SK-N-SH (cell line): Measurements from ENCODE around the gene PADI4. TPM values are rescaled to one million over a fixed set of nuclear protein-coding genes. Genes with fewer than 3 reads are reported as not detected.

Experiments
- CTCF ChIA-PET: fragments of 300-600, 350-600 bp; formaldehyde crosslinking; extraction: SDS; loops from one replicate; lab custom pipeline; 2021; lab: Yijun Ruan, JAX
- POLR2A ChIA-PET: fragments of 350-600 bp; sonication (Branson Sonifier 250); formaldehyde crosslinking; extraction: SDS; loops from one replicate; lab custom pipeline; 2020; ENCODE audit warnings: antibody characterized with exemption, inconsistent platforms; lab: Yijun Ruan, JAX
- DNase-seq: peaks from one replicate; pipeline ENCODE4 v3.0.0; 2012
- H2AFZ ChIP-seq: fragments of 200-600 bp; sonication (generic); 2 replicates; pipeline ENCODE4 v1.8.1; 2016; ENCODE audit warnings: antibody characterized with exemption, mild to moderate bottlenecking, low read depth
- H3F3A ChIP-seq: fragments of 200-600 bp; sonication (generic); replicated peaks from 2 replicates; pipeline ENCODE3; 2016; ENCODE audit warnings: antibody characterized with exemption, mild to moderate bottlenecking; ENCODE audit not compliant: insufficient read depth
- H3K27ac ChIP-seq, 2 experiments: fragments of 200-500 bp in 1 of 2; fragments of 200-600 bp in 1 of 2; sonication (Bioruptor generic) in 1 of 2; sonication (generic), shearing (Covaris generic) in 1 of 2; 2 replicates each; pipeline versions ENCODE4 v1.5.1 to v1.6.1; 2014 to 2016; ENCODE audit warnings: low read depth in 2 of 2, inconsistent platforms in 1 of 2, low read length in 1 of 2, mild to moderate bottlenecking in 1 of 2, mixed read lengths in 1 of 2
- H3K27me3 ChIP-seq: fragments of 200-600 bp; sonication (generic), shearing (Covaris generic); 2 replicates; pipeline ENCODE4 v1.6.1; 2016; ENCODE audit warnings: mixed run types; ENCODE audit not compliant: insufficient read depth
- H3K36me3 ChIP-seq, 2 experiments: fragments of 200-500 bp in 1 of 2; fragments of 200-600 bp in 1 of 2; sonication (Bioruptor generic) in 1 of 2; sonication (generic) in 1 of 2; replicated peaks in 1 of 2; 2 replicates each; pipeline versions ENCODE3 to v1.5.1; 2014 to 2016; ENCODE audit warnings: low read length in 1 of 2, mild to moderate bottlenecking in 1 of 2; ENCODE audit not compliant: insufficient read depth in 2 of 2, control insufficient read depth in 1 of 2
- H3K4me1 ChIP-seq, 2 experiments: fragments of 200-500 bp in 1 of 2; fragments of 200-600 bp in 1 of 2; sonication (Bioruptor generic) in 1 of 2; sonication (generic), shearing (Covaris generic) in 1 of 2; 2 replicates each; pipeline versions ENCODE4 v1.5.1 to v1.6.1; 2014 to 2016; ENCODE audit warnings: low read depth in 1 of 2, low read length in 1 of 2, mixed run types in 1 of 2; ENCODE audit not compliant: insufficient read depth in 2 of 2, control insufficient read depth in 1 of 2
- H3K4me2 ChIP-seq: fragments of 200-600 bp; sonication (generic), shearing (Covaris generic); 2 replicates; pipeline ENCODE4 v1.6.1; 2017; ENCODE audit warnings: mixed run types
- H3K4me3 ChIP-seq, 2 experiments: fragments of 200-500 bp in 1 of 2; fragments of 200-600 bp in 1 of 2; sonication (Bioruptor generic) in 1 of 2; sonication (generic), shearing (Covaris generic) in 1 of 2; 2 replicates each; pipeline versions ENCODE4 v1.5.1 to v1.8.1; 2014 to 2016; ENCODE audit warnings: low read depth in 2 of 2, inconsistent platforms in 1 of 2, low read length in 1 of 2, mild to moderate bottlenecking in 1 of 2, mixed read lengths in 1 of 2, moderate library complexity in 1 of 2
- H3K79me2 ChIP-seq: fragments of 200-600 bp; sonication (generic); 2 replicates; pipeline ENCODE4 v1.8.1; 2017; ENCODE audit warnings: mild to moderate bottlenecking; ENCODE audit not compliant: insufficient read depth
- H3K9ac ChIP-seq: fragments of 200-600 bp; sonication (generic); 2 replicates; pipeline ENCODE4 v1.6.1; 2017; ENCODE audit warnings: mixed run types
- H3K9me2 ChIP-seq: fragments of 200-600 bp; sonication (generic); 2 replicates; pipeline ENCODE4 v1.6.1; 2017; ENCODE audit warnings: mixed run types
- H3K9me3 ChIP-seq: fragments of 200-600 bp; sonication (generic); 2 replicates; pipeline ENCODE4 v1.6.1; 2017; ENCODE audit warnings: mixed run types, mild to moderate bottlenecking, moderate library complexity
- H4K20me1 ChIP-seq: fragments of 200-600 bp; sonication (generic); 2 replicates; pipeline ENCODE4 v1.6.1; 2017; ENCODE audit warnings: mild to moderate bottlenecking, mixed run types; ENCODE audit not compliant: insufficient read depth
- CTCF ChIP-seq: fragments of 200-600 bp; sonication (generic); IDR thresholded peaks from 2 replicates; pipeline ENCODE4 v1.6.1; 2017; ENCODE audit warnings: antibody characterized with exemption, mild to moderate bottlenecking, moderate library complexity
- EP300 ChIP-seq, 2 experiments: IDR thresholded peaks; 2 replicates each; pipeline versions ENCODE4 v1.4.0 to v1.6.1; 2012; ENCODE audit warnings: borderline replicate concordance in 1 of 2, low read depth in 1 of 2, low read length in 1 of 2
- EZH2phosphoT487 ChIP-seq: fragments of 200-600 bp; sonication (generic); IDR thresholded peaks from 2 replicates; pipeline ENCODE4 v1.6.1; 2017; ENCODE audit warnings: low read depth, mixed run types, mild to moderate bottlenecking, antibody characterized with exemption, moderate library complexity, borderline replicate concordance
- FOSL2 ChIP-seq: IDR thresholded peaks from 2 replicates; pipeline ENCODE4 v1.4.0; 2012; ENCODE audit warnings: low read depth, mild to moderate bottlenecking, moderate library complexity, borderline replicate concordance
- FOXM1 ChIP-seq: IDR thresholded peaks from 2 replicates; pipeline ENCODE4 v1.4.0; 2012; ENCODE audit warnings: low read depth, mild to moderate bottlenecking
- IRF3 ChIP-seq: fragments of 150-350 bp; IDR thresholded peaks from 2 replicates; pipeline ENCODE4 v1.6.1; 2016; ENCODE audit warnings: mild to moderate bottlenecking, low read depth, low read length
- MAX ChIP-seq: IDR thresholded peaks from 2 replicates; pipeline ENCODE4 v1.4.0; 2012; ENCODE audit warnings: low read depth
- NFIC ChIP-seq: IDR thresholded peaks from 2 replicates; pipeline ENCODE4 v1.4.0; 2012; ENCODE audit warnings: borderline replicate concordance
- NRF1 ChIP-seq: IDR thresholded peaks from 2 replicates; pipeline ENCODE4 v1.6.1; 2012; ENCODE audit warnings: low read depth, mild to moderate bottlenecking, low read length
- POLR2AphosphoS5 ChIP-seq: IDR thresholded peaks from 2 replicates; pipeline ENCODE4 v1.6.1; 2012; ENCODE audit warnings: low read depth, low read length
- RAD21 ChIP-seq: IDR thresholded peaks from 2 replicates; pipeline ENCODE4 v1.6.1; 2012; ENCODE audit warnings: mild to moderate bottlenecking, low read length
- RCOR1 ChIP-seq: fragments of 150-350 bp; IDR thresholded peaks from 2 replicates; pipeline ENCODE4 v1.6.1; 2017; ENCODE audit warnings: antibody characterized with exemption, low read length
- REST ChIP-seq: IDR thresholded peaks from 2 replicates; pipeline ENCODE4 v1.6.1; 2012; ENCODE audit warnings: mild to moderate bottlenecking, low read depth, low read length, moderate library complexity
- RFX5 ChIP-seq: IDR thresholded peaks from 2 replicates; pipeline ENCODE4 v1.6.1; 2012; ENCODE audit warnings: mild to moderate bottlenecking, improper control_type of control experiment, low read length
- SIN3A ChIP-seq: IDR thresholded peaks from 2 replicates; pipeline ENCODE4 v1.6.1; 2012; ENCODE audit warnings: low read depth, mild to moderate bottlenecking, low read length, moderate library complexity, borderline replicate concordance
- TAF1 ChIP-seq: IDR thresholded peaks from 2 replicates; pipeline ENCODE4 v1.6.1; 2012; ENCODE audit warnings: low read depth, mild to moderate bottlenecking, low read length, moderate library complexity, borderline replicate concordance
- TCF12 ChIP-seq: IDR thresholded peaks from 2 replicates; pipeline ENCODE4 v1.4.0; 2012
- USF2 ChIP-seq: fragments of 150-350 bp; IDR thresholded peaks from 2 replicates; pipeline ENCODE4 v1.6.1; 2017; ENCODE audit warnings: antibody characterized with exemption, low read length, low read depth, borderline replicate concordance
- YY1 ChIP-seq: IDR thresholded peaks from 2 replicates; pipeline ENCODE4 v1.4.0; 2012; ENCODE audit warnings: low read depth, mild to moderate bottlenecking
- WGBS: methylation state at CpG from one replicate; pipeline ENCODE4 v1.1.6; 2017; ENCODE audit warnings: low lambda C conversion rate; 5-methylcytosine and 5-hydroxymethylcytosine counted together
- polyA plus RNA-seq, 3 experiments: library from polyadenylated mRNA; depleted of rRNA; stranded (reverse); fragments of >200 nt; gene quantifications; 2 replicates each; pipeline ENCODE4 v1.2.3, GENCODE V29; 2012

Gene PADI4
- polyA plus RNA-seq, 1 of the 3 experiments (the other 2 are of a cell fraction), result not detected

GRCh38 chr1:17280436-17280835 is 27.6 kb upstream of the PADI4 start:
- Histone ChIP-seq H3K79me2 (no peaks in the 10 kb centered on the region), H3K27ac (no peak overlapping the region), H4K20me1 (no peaks in the 10 kb centered on the region), H3F3A (no peaks in the 10 kb centered on the region), H3K9me3 (no peaks in the 10 kb centered on the region), H3K9me2 (no peaks in the 10 kb centered on the region), H3K9ac (no peak overlapping the region), H3K4me2 (no peak overlapping the region), H3K4me1 (peaks cover 0 to 4% of the 10 kb centered on the region in 2 experiments; a peak in 1 of 4 replicates), H3K27me3 (peaks cover 11% of the 10 kb centered on the region; the same call in 1 of the 2 replicates), H2AFZ (no peak overlapping the region), H3K36me3 (no peaks in the 10 kb centered on the region), H3K4me3 (no peak overlapping the region)
- no peak for TF ChIP-seq REST
- TF ChIP-seq TAF1, result no peak
- no peak for TF ChIP-seq RFX5
- TF ChIP-seq USF2, result no peak
- no peak for TF ChIP-seq NFIC
- TF ChIP-seq IRF3, result no peak
- TF ChIP-seq YY1, result no peak
- no peak for TF ChIP-seq CTCF
- no peak for TF ChIP-seq EP300 (IDR thresholded peaks at IDR 0.05; ENCODE audit: borderline replicate concordance in 1 of 2, low read depth in 1 of 2, low read length in 1 of 2)
- no peak for TF ChIP-seq EZH2phosphoT487
- no peak for TF ChIP-seq FOSL2
- no peak for TF ChIP-seq FOXM1
- TF ChIP-seq POLR2AphosphoS5, result no peak
- TF ChIP-seq NRF1, result no peak
- TF ChIP-seq TCF12, result no peak
- TF ChIP-seq SIN3A, result no peak
- TF ChIP-seq RCOR1, result no peak
- no peak for TF ChIP-seq RAD21
- no peak for TF ChIP-seq MAX
- WGBS, result 75% methylated on average over 7 of the region's 7 CpGs
- CTCF ChIA-PET, result interaction anchor here (1.2 to 3.3 kb wide), 3 partner anchors 13 to 155 kb away, joined by 3 to 9 read pairs (median 7); no protein-coding TSS in a partner anchor
- POLR2A ChIA-PET, result no interaction called here
- DNase-seq, result no peak
